CD8-positive, alpha-beta memory T cell (primary cell): ENCODE results near the gene RGS16. TPM values are rescaled to one million over a fixed set of nuclear protein-coding genes. Genes with fewer than 3 reads are reported as not detected.
A peak's percentile ranks its signal among the peaks of the same experiment; 100 is the strongest.

ENCODE experiments used
- CTCF ChIA-PET: fragments of 350-600 bp; sonication (Branson Sonifier 250); formaldehyde crosslinking; loops from one replicate; lab custom pipeline; 2021; ENCODE audit warnings: antibody characterized with exemption; lab: Charles Lee
- POLR2A ChIA-PET: fragments of 350-600 bp; sonication (Branson Sonifier 250); formaldehyde crosslinking; loops from one replicate; lab custom pipeline; 2021; ENCODE audit warnings: antibody characterized with exemption; lab: Charles Lee
- DNase-seq, 5 donors: peaks; one replicate each; pipeline versions ENCODE4 v3.0.0 to v3.0.0-alpha.2; 2020 to 2022; ENCODE audit warnings: mixed read lengths in 1 of 5
- H3K27ac ChIP-seq: one replicate; pipeline ENCODE4 v1.7.0; 2013; ENCODE audit warnings: low read depth, mild to moderate bottlenecking, low read length, moderate library complexity
- H3K27me3 ChIP-seq: 2 replicates; pipeline ENCODE4 v1.7.0; 2013; ENCODE audit warnings: low read length, mild to moderate bottlenecking; ENCODE audit not compliant: insufficient read depth, poor library complexity, severe bottlenecking
- H3K36me3 ChIP-seq: 2 replicates; pipeline ENCODE4 v1.7.0; 2013; ENCODE audit warnings: mild to moderate bottlenecking, low read length, moderate library complexity; ENCODE audit not compliant: insufficient read depth
- H3K4me1 ChIP-seq: 2 replicates; pipeline ENCODE4 v1.7.0; 2013; ENCODE audit warnings: mild to moderate bottlenecking, low read length, moderate library complexity; ENCODE audit not compliant: insufficient read depth
- H3K4me3 ChIP-seq: 2 replicates; pipeline ENCODE4 v1.7.0; 2013; ENCODE audit warnings: mild to moderate bottlenecking, low read length
- H3K9me3 ChIP-seq: 2 replicates; pipeline ENCODE4 v1.7.0; 2013; ENCODE audit warnings: mild to moderate bottlenecking, low read length
- H3K27ac Mint-ChIP-seq, 8 donors: one replicate each; pipeline ENCODE4 v1.8.0; 2020 to 2021; ENCODE audit warnings: mixed read lengths in 8 of 8, mild to moderate bottlenecking in 6 of 8, inconsistent platforms in 3 of 8, moderate library complexity in 3 of 8
- H3K27me3 Mint-ChIP-seq, 2 donors: one replicate each; pipeline ENCODE4 v1.8.0; 2020 to 2021; ENCODE audit warnings: mixed read lengths in 2 of 2, mild to moderate bottlenecking in 1 of 2, moderate library complexity in 1 of 2
- H3K36me3 Mint-ChIP-seq, 3 donors: one replicate each; pipeline ENCODE4 v1.8.0; 2020 to 2021; ENCODE audit warnings: mixed read lengths in 3 of 3, inconsistent platforms in 1 of 3, mild to moderate bottlenecking in 1 of 3
- H3K4me1 Mint-ChIP-seq, 3 donors: one replicate each; pipeline ENCODE4 v1.8.0; 2020 to 2021; ENCODE audit warnings: mixed read lengths in 3 of 3, inconsistent platforms in 1 of 3, mild to moderate bottlenecking in 1 of 3
- H3K4me3 Mint-ChIP-seq, 7 donors: one replicate each; pipeline ENCODE4 v1.8.0; 2020 to 2021; ENCODE audit warnings: mixed read lengths in 7 of 7, mild to moderate bottlenecking in 6 of 7, moderate library complexity in 4 of 7, inconsistent platforms in 2 of 7
- H3K9me3 Mint-ChIP-seq, 5 donors: one replicate each; pipeline ENCODE4 v1.8.0; 2020 to 2022; ENCODE audit warnings: mixed read lengths in 5 of 5, mild to moderate bottlenecking in 3 of 5, moderate library complexity in 2 of 5, inconsistent platforms in 1 of 5
- polyA plus RNA-seq: library from polyadenylated mRNA; unstranded; fragments of 300-500 nt; fragmentation: Illumina TruSeq; gene quantifications from one replicate; pipeline ENCODE4 v1.2.3, GENCODE V29; 2021
- total RNA-seq, 2 experiments: library from RNA; stranded (reverse); gene quantifications; one replicate each; pipeline ENCODE4 v1.2.3, GENCODE V29; 2021

RGS16 gene
- 10 to 100 TPM; 58.9 to 59.9 TPM for total RNA-seq
- polyA plus RNA-seq, result 0.21 TPM

GRCh38 chr1:182604175-182605164 lies at the start of gene RGS16:
RGS16 (minus strand) TSS chr1:182604389; CDS start chr1:182604259, 130 bp downstream.
- DNase-seq, result peak; percentile 73 to 90 (median 84)
- Histone ChIP-seq H3K4me1 (peaks cover 26% of the 10 kb centered on the region), H3K27ac (no peak within 1 kb of the TSS), H3K9me3 (no peaks in the 10 kb centered on the region), H3K4me3 (peak within 1 kb of the TSS; percentile 35), H3K27me3 (no peaks in the 10 kb centered on the region), H3K36me3 (no peaks in the 10 kb centered on the region)
- Mint-ChIP-seq H3K27ac (peak within 1 kb of the TSS in 5 of 8 donors; percentile 8 to 95 (median 89)), H3K4me3 (peak within 1 kb of the TSS in 6 of 7 donors; percentile 75 to 90 (median 80)), H3K27me3 (peaks cover 26 to 28% of the 10 kb centered on the region in 2 donors), H3K36me3 (peaks cover 0 to 1% (median 0%) of the 10 kb centered on the region in 3 donors), H3K4me1 (peaks cover 4 to 20% (median 17%) of the 10 kb centered on the region in 3 donors), H3K9me3 (no peaks in the 10 kb centered on the region)
- POLR2A ChIA-PET, result interaction anchor here (0.6 to 1.9 kb wide), 3 partner anchors 11 to 327 kb away, joined by 3 to 8 read pairs (median 6); no protein-coding TSS in a partner anchor
- CTCF ChIA-PET, result interaction anchor here (1.0 to 10.3 kb wide), 8 partner anchors 8 to 192 kb away, joined by 3 to 306 read pairs (median 5); partner anchors contain the start of gene NPL

- no peak for DNase-seq
- CTCF ChIA-PET, result no interaction called here
- Mint-ChIP-seq H3K27ac (no peak overlapping the region), H3K27me3 (peaks cover 5 to 14% of the 10 kb centered on the region in 2 donors), H3K4me1 (peaks cover 0 to 2% (median 0%) of the 10 kb centered on the region in 3 donors), H3K9me3 (no peaks in the 10 kb centered on the region), H3K4me3 (no peak overlapping the region), H3K36me3 (no peaks in the 10 kb centered on the region)
- POLR2A ChIA-PET, result no interaction called here
- Histone ChIP-seq H3K4me1 (no peaks in the 10 kb centered on the region), H3K27ac (no peak overlapping the region), H3K36me3 (no peaks in the 10 kb centered on the region), H3K4me3 (no peak overlapping the region), H3K9me3 (no peaks in the 10 kb centered on the region), H3K27me3 (no peaks in the 10 kb centered on the region)
These were observed 49.8 kb upstream of the RGS16 start for GRCh38 chr1:182653986-182654385.

- peaks cover 0 to 2% (median 0%) of the 10 kb centered on the region in 3 donors for H3K4me1 Mint-ChIP-seq
- no peaks in the 10 kb centered on the region for H3K9me3 Mint-ChIP-seq
- H3K27ac ChIP-seq, result no peak overlapping the region
- POLR2A ChIA-PET, result interaction anchor here (0.7 kb wide), 1 partner anchor 9 kb away, joined by 5 read pairs; no protein-coding TSS in a partner anchor
- no peak overlapping the region for H3K27ac Mint-ChIP-seq
- no peak for DNase-seq
- CTCF ChIA-PET, result interaction anchor here (1.4 kb wide), 1 partner anchor 36 kb away, joined by 3 read pairs; no protein-coding TSS in a partner anchor
- no peaks in the 10 kb centered on the region for H3K27me3 ChIP-seq
- H3K9me3 ChIP-seq, result no peaks in the 10 kb centered on the region
- no peak overlapping the region for H3K4me3 ChIP-seq
- peaks cover 5 to 11% of the 10 kb centered on the region in 2 donors for H3K27me3 Mint-ChIP-seq
- H3K4me1 ChIP-seq, result no peaks in the 10 kb centered on the region
- H3K36me3 ChIP-seq, result no peaks in the 10 kb centered on the region
- H3K36me3 Mint-ChIP-seq, result peaks cover 0 to 2% (median 0%) of the 10 kb centered on the region in 3 donors
- no peak overlapping the region for H3K4me3 Mint-ChIP-seq
These were observed 48.7 kb upstream of the RGS16 start for GRCh38 chr1:182652933-182653332.

- Histone ChIP-seq H3K9me3 (no peaks in the 10 kb centered on the region), H3K4me1 (no peaks in the 10 kb centered on the region), H3K36me3 (no peaks in the 10 kb centered on the region), H3K27me3 (no peaks in the 10 kb centered on the region), H3K27ac (no peak overlapping the region), H3K4me3 (no peak overlapping the region)
- DNase-seq, result no peak
- Mint-ChIP-seq H3K27me3 (no peaks in the 10 kb centered on the region), H3K4me1 (peaks cover 0 to 2% (median 0%) of the 10 kb centered on the region in 3 donors), H3K4me3 (no peak overlapping the region), H3K9me3 (no peaks in the 10 kb centered on the region), H3K36me3 (peaks cover 0 to 2% (median 0%) of the 10 kb centered on the region in 3 donors), H3K27ac (peak overlapping the region in 1 of 8 donors; percentile 53)
- ChIA-PET POLR2A (no interaction called here), CTCF (no interaction called here)
These were observed 47.1 kb upstream of the RGS16 start for GRCh38 chr1:182651339-182651724.

- Mint-ChIP-seq H3K27ac (no peak overlapping the region), H3K27me3 (no peaks in the 10 kb centered on the region), H3K4me3 (no peak overlapping the region), H3K4me1 (peaks cover 0 to 2% (median 0%) of the 10 kb centered on the region in 3 donors), H3K36me3 (peaks cover 0 to 2% (median 0%) of the 10 kb centered on the region in 3 donors), H3K9me3 (no peaks in the 10 kb centered on the region)
- Histone ChIP-seq H3K4me1 (no peaks in the 10 kb centered on the region), H3K4me3 (no peak overlapping the region), H3K36me3 (no peaks in the 10 kb centered on the region), H3K27me3 (no peaks in the 10 kb centered on the region), H3K27ac (no peak overlapping the region), H3K9me3 (no peaks in the 10 kb centered on the region)
- ChIA-PET POLR2A (no interaction called here), CTCF (no interaction called here)
- no peak for DNase-seq
These were observed 46.6 kb upstream of the RGS16 start for GRCh38 chr1:182650678-182651338.

- Histone ChIP-seq H3K27ac (no peak overlapping the region), H3K4me3 (no peak overlapping the region), H3K9me3 (no peaks in the 10 kb centered on the region), H3K27me3 (no peaks in the 10 kb centered on the region), H3K4me1 (no peaks in the 10 kb centered on the region), H3K36me3 (no peaks in the 10 kb centered on the region)
- no peak overlapping the region for H3K4me3 Mint-ChIP-seq
- H3K4me1 Mint-ChIP-seq, result peaks cover 0 to 2% (median 0%) of the 10 kb centered on the region in 3 donors
- H3K27ac Mint-ChIP-seq, result no peak overlapping the region
- POLR2A ChIA-PET, result no interaction called here
- no peak for DNase-seq
- H3K9me3 Mint-ChIP-seq, result no peaks in the 10 kb centered on the region
- H3K27me3 Mint-ChIP-seq, result peaks cover 0 to 3% of the 10 kb centered on the region in 2 donors
- H3K36me3 Mint-ChIP-seq, result peaks cover 0 to 2% (median 1%) of the 10 kb centered on the region in 3 donors
- CTCF ChIA-PET, result interaction anchor here (0.6 kb wide), 1 partner anchor 53 kb away, joined by 3 read pairs; no protein-coding TSS in a partner anchor
These were observed 44.9 kb upstream of the RGS16 start for GRCh38 chr1:182649041-182649440.

- no peaks in the 10 kb centered on the region for H3K4me1 ChIP-seq
- no peaks in the 10 kb centered on the region for H3K36me3 ChIP-seq
- H3K4me3 ChIP-seq, result no peak overlapping the region
- POLR2A ChIA-PET, result no interaction called here
- Mint-ChIP-seq H3K4me3 (no peak overlapping the region), H3K27ac (no peak overlapping the region), H3K36me3 (peaks cover 0 to 6% (median 2%) of the 10 kb centered on the region in 3 donors), H3K27me3 (peaks cover 2 to 6% of the 10 kb centered on the region in 2 donors), H3K9me3 (no peaks in the 10 kb centered on the region), H3K4me1 (peaks cover 0 to 4% (median 0%) of the 10 kb centered on the region in 3 donors)
- CTCF ChIA-PET, result no interaction called here
- H3K9me3 ChIP-seq, result no peaks in the 10 kb centered on the region
- DNase-seq, result no peak
- no peak overlapping the region for H3K27ac ChIP-seq
- no peaks in the 10 kb centered on the region for H3K27me3 ChIP-seq
These were observed 42.5 kb upstream of the RGS16 start for GRCh38 chr1:182646739-182647138.
